22Rv1 (cell line): ENCODE data around the gene PCSK2.

Source experiments
- ZFX ChIP-seq: fragments of 450-650 bp; IDR thresholded peaks from 2 replicates; pipeline ENCODE4 v1.6.1; 2017; ENCODE audit warnings: antibody characterized with exemption, borderline replicate concordance
- TF ChIP-seq, protein P1 (sequence below): fragments of 450-650 bp; IDR thresholded peaks from 2 replicates; pipeline ENCODE4 v1.5.1; 2017; ENCODE audit warnings: mild to moderate bottlenecking

DNA sequence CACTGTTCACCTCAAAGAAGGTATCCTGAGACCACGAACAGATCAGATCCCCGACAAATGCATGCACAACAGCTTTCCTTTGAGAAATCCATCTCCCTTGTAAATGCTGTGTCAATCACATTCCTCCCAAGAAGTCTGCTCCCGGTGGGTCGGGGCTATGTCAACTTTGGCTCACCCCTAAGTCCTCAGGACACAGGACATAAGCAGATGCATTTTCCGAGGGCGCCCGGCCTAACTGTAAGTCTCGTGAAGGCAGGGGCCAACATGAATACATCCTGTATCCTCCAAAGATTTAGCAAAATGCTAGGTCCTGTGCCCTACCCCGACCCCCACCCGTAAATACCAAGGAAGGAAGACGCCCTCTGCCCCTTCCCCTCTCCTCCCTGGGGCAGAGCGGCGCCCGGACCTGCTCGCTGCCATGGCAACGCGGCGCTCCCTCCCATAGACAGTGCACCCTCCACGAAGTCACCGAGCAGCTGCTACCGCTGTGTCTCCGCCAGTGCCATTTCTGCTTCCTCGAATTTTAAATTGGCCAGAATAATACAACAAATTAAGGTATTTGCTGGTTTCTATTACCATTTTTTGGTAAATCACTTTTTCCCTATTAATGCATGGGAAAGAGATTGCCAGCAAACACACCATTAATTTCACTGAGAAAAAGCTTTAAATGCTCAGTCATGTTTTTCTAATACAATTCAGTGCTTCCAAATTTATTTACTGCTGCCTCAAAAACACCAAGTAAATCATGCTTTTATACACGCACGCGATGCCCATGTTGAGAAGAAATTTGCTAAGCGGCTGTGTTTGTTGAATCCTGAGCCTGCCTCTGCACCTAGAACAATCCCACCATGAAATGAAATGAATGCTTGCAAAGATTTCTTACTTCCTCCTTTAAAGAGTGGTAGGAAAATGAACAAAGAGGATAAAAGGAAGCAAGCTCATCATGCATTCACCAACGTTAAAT lies 100.6 kb downstream of the PCSK2 start:
- TF ChIP-seq, protein P1, sequence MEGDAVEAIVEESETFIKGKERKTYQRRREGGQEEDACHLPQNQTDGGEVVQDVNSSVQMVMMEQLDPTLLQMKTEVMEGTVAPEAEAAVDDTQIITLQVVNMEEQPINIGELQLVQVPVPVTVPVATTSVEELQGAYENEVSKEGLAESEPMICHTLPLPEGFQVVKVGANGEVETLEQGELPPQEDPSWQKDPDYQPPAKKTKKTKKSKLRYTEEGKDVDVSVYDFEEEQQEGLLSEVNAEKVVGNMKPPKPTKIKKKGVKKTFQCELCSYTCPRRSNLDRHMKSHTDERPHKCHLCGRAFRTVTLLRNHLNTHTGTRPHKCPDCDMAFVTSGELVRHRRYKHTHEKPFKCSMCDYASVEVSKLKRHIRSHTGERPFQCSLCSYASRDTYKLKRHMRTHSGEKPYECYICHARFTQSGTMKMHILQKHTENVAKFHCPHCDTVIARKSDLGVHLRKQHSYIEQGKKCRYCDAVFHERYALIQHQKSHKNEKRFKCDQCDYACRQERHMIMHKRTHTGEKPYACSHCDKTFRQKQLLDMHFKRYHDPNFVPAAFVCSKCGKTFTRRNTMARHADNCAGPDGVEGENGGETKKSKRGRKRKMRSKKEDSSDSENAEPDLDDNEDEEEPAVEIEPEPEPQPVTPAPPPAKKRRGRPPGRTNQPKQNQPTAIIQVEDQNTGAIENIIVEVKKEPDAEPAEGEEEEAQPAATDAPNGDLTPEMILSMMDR, result no peak
- no peak for TF ChIP-seq ZFX
